Ishikawa (cell line): ENCODE data around the gene PRRT3.

ENCODE experiments used
- CEBPB ChIP-seq: IDR thresholded peaks from 2 replicates; pipeline ENCODE4 v1.6.1; 2012
- CREB1 ChIP-seq: IDR thresholded peaks from 2 replicates; pipeline ENCODE4 v1.6.1; 2012; ENCODE audit warnings: low read depth
- EGR1 ChIP-seq: IDR thresholded peaks from 2 replicates; pipeline ENCODE4 v1.6.1; 2012
- EP300 ChIP-seq: IDR thresholded peaks from 2 replicates; pipeline ENCODE4 v1.6.1; 2012; ENCODE audit warnings: borderline replicate concordance
- FOXM1 ChIP-seq: IDR thresholded peaks from 2 replicates; pipeline ENCODE4 v1.6.1; 2012; ENCODE audit warnings: low read depth, borderline replicate concordance
- MAX ChIP-seq: IDR thresholded peaks from 2 replicates; pipeline ENCODE4 v1.6.1; 2012
- NFIC ChIP-seq: IDR thresholded peaks from 2 replicates; pipeline ENCODE4 v1.6.1; 2012
- RAD21 ChIP-seq: IDR thresholded peaks from 2 replicates; pipeline ENCODE4 v1.6.1; 2012; ENCODE audit warnings: low read depth
- REST ChIP-seq: IDR thresholded peaks from 2 replicates; pipeline ENCODE4 v1.6.1; 2012; ENCODE audit warnings: low read depth, mild to moderate bottlenecking
- TAF1 ChIP-seq: IDR thresholded peaks from 2 replicates; pipeline ENCODE4 v1.6.1; 2012; ENCODE audit warnings: low read depth, mild to moderate bottlenecking
- TCF12 ChIP-seq: IDR thresholded peaks from 2 replicates; pipeline ENCODE4 v1.6.1; 2012; ENCODE audit warnings: low read depth
- TEAD4 ChIP-seq: IDR thresholded peaks from 2 replicates; pipeline ENCODE4 v1.6.1; 2012
- USF1 ChIP-seq: IDR thresholded peaks from 2 replicates; pipeline ENCODE4 v1.6.1; 2012
- YY1 ChIP-seq: IDR thresholded peaks from 2 replicates; pipeline ENCODE4 v1.6.1; 2012; ENCODE audit warnings: low read depth
- ZBTB7A ChIP-seq: IDR thresholded peaks from 2 replicates; pipeline ENCODE4 v1.6.1; 2012; ENCODE audit warnings: low read depth

Gene PRRT3

GRCh38 chr3:9917820-9918219 lies 34.4 kb downstream of the PRRT3 start:
- TF ChIP-seq CEBPB: no peak
- TF ChIP-seq TCF12: no peak
- no peak for TF ChIP-seq RAD21
- no peak for TF ChIP-seq MAX
- TF ChIP-seq EP300: no peak
- TF ChIP-seq EGR1: no peak
- TF ChIP-seq CREB1: no peak
- no peak for TF ChIP-seq USF1
- no peak for TF ChIP-seq ZBTB7A
- no peak for TF ChIP-seq FOXM1
- no peak for TF ChIP-seq TAF1
- no peak for TF ChIP-seq REST
- TF ChIP-seq YY1: no peak
- no peak for TF ChIP-seq NFIC
- TF ChIP-seq TEAD4: no peak

- TF ChIP-seq MAX: peak; percentile 30; the same call in 1 of the 2 replicates
- no peak for TF ChIP-seq YY1
- peak; percentile 4; the same call in 1 of the 2 replicates for TF ChIP-seq TAF1
These were observed 35.2 kb downstream of the PRRT3 start, which contains the start of gene IL17RC for GRCh38 chr3:9916734-9917680. TSS of gene IL17RC (plus strand) at chr3:9917098. CDS start at chr3:9917316, 218 bp downstream.

GRCh38 chr3:9916346-9916733 lies 35.9 kb downstream of the PRRT3 start:
- TF ChIP-seq CREB1: no peak
- TF ChIP-seq EP300: no peak

- peak; percentile 76 for TF ChIP-seq MAX
- no peak for TF ChIP-seq REST
- no peak for TF ChIP-seq CEBPB
- TF ChIP-seq ZBTB7A: no peak
- TF ChIP-seq EGR1: no peak
- no peak for TF ChIP-seq USF1
These were observed 36.7 kb downstream of the PRRT3 start for GRCh38 chr3:9915254-9916141.

GRCh38 chr3:9914559-9915253 lies 37.5 kb downstream of the PRRT3 start:
- no peak for TF ChIP-seq RAD21
- no peak for TF ChIP-seq EGR1
- TF ChIP-seq TEAD4: no peak
- TF ChIP-seq EP300: no peak
- no peak for TF ChIP-seq TCF12
